HG03175 (cell line): ENCODE data around the gene HCFC2.

ENCODE experiments used
- ATAC-seq: cut with Tn5 transposase; IDR thresholded peaks from one replicate; pipeline ENCODE4 v1.9.1; 2021; ENCODE audit warnings: mild to moderate bottlenecking, moderate library complexity; ENCODE audit not compliant: unreplicated experiment

The HCFC2 gene

GRCh38 chr12:104154286-104154685 is 90.0 kb downstream of the HCFC2 start:
- ATAC-seq, result no peak

- no peak for ATAC-seq
Observed at GRCh38 chr12:104154806-104155205, 90.5 kb downstream of the HCFC2 start.
